Nephron (organoid): Measurements from ENCODE around the gene LONP2.

ENCODE experiments used
- H3K27ac Mint-ChIP-seq, 3 experiments: 2 replicates each; pipeline ENCODE4 v1.8.0; 2020; ENCODE audit warnings: mixed read lengths in 3 of 3, mild to moderate bottlenecking in 2 of 3, moderate library complexity in 1 of 3
- H3K27me3 Mint-ChIP-seq: 2 replicates; pipeline ENCODE4 v1.8.0; 2021; ENCODE audit warnings: low read depth, mild to moderate bottlenecking, moderate library complexity, mixed read lengths
- H3K36me3 Mint-ChIP-seq: 2 replicates; pipeline ENCODE4 v1.8.0; 2020; ENCODE audit warnings: low read depth, mixed read lengths
- H3K4me1 Mint-ChIP-seq: 2 replicates; pipeline ENCODE4 v1.8.0; 2020; ENCODE audit warnings: mixed read lengths
- H3K4me3 Mint-ChIP-seq, 3 experiments: 2 replicates each; pipeline ENCODE4 v1.8.0; 2020; ENCODE audit warnings: mild to moderate bottlenecking in 3 of 3, mixed read lengths in 3 of 3, moderate library complexity in 2 of 3
- H3K9me3 Mint-ChIP-seq: 2 replicates; pipeline ENCODE4 v1.8.0; 2020; ENCODE audit warnings: mixed read lengths
- TF ChIP-seq, protein P1 (sequence below), 3 experiments: fragments of 200-600 bp; sonication (generic); IDR thresholded peaks; one replicate each; pipeline ENCODE4 v1.5.0; 2021; ENCODE audit warnings: antibody characterized with exemption in 3 of 3; ENCODE audit not compliant: unreplicated experiment in 3 of 3

LONP2 gene

GRCh38 chr16:48323783-48324775 lies 80.0 kb downstream of the LONP2 start:
- peaks cover 16% of the 10 kb centered on the region for H3K36me3 Mint-ChIP-seq
- H3K27ac Mint-ChIP-seq = no peak overlapping the region
- H3K4me3 Mint-ChIP-seq = no peak overlapping the region
- TF ChIP-seq, protein P1, sequence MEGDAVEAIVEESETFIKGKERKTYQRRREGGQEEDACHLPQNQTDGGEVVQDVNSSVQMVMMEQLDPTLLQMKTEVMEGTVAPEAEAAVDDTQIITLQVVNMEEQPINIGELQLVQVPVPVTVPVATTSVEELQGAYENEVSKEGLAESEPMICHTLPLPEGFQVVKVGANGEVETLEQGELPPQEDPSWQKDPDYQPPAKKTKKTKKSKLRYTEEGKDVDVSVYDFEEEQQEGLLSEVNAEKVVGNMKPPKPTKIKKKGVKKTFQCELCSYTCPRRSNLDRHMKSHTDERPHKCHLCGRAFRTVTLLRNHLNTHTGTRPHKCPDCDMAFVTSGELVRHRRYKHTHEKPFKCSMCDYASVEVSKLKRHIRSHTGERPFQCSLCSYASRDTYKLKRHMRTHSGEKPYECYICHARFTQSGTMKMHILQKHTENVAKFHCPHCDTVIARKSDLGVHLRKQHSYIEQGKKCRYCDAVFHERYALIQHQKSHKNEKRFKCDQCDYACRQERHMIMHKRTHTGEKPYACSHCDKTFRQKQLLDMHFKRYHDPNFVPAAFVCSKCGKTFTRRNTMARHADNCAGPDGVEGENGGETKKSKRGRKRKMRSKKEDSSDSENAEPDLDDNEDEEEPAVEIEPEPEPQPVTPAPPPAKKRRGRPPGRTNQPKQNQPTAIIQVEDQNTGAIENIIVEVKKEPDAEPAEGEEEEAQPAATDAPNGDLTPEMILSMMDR (IDR thresholded peaks at IDR 0.05; ENCODE audit: unreplicated experiment in 3 of 3) = no peak
- no peaks in the 10 kb centered on the region for H3K27me3 Mint-ChIP-seq
- H3K4me1 Mint-ChIP-seq = no peaks in the 10 kb centered on the region
- no peaks in the 10 kb centered on the region for H3K9me3 Mint-ChIP-seq

DNA sequence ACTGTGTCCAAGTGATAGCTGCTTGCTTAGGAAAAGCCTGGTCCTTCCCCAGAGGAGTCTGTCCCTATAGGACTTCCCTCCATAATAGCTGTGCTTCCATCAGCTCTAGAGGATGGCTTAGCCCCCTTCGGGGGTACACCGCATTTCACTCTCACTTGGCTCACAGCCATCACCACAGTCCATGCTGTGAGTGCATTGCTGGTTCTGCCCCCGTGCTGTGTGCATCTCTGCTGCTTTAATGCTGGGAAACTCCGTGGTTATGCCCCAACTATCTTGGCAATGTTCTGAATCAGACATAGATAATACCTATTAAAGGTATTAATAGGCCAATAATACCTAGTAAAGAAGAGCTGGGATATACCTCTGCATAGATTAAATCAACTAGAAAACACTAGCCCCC lies 82.8 kb downstream of the LONP2 start:
- Mint-ChIP-seq H3K4me1 (no peaks in the 10 kb centered on the region), H3K9me3 (no peaks in the 10 kb centered on the region), H3K27me3 (no peaks in the 10 kb centered on the region), H3K36me3 (peaks cover 20% of the 10 kb centered on the region), H3K27ac (no peak overlapping the region), H3K4me3 (no peak overlapping the region)
- TF ChIP-seq, protein P1 (IDR thresholded peaks at IDR 0.05; ENCODE audit: unreplicated experiment in 3 of 3) = no peak

DNA sequence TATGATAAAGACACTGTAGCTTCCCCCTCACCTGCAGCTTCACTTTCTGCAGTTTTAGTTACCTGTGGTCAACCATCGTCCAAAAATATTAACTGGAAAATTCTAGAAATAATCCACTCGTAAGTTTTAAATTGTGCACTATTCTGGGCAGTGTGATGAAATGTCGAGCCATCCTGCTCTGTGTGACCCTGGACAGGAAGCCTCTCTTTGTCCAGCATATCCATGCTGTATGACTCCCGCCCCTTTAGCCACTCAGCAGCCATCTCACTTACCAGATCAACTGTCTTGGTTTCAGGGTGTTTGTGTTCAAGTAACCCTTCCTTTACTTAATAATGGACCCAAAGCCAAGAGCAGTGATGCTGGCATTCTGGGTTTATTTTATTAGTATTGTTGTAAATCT lies 85.0 kb downstream of the LONP2 start:
- Mint-ChIP-seq H3K36me3 (peaks cover 28% of the 10 kb centered on the region), H3K27ac (no peak overlapping the region), H3K9me3 (no peaks in the 10 kb centered on the region), H3K27me3 (no peaks in the 10 kb centered on the region), H3K4me3 (no peak overlapping the region), H3K4me1 (no peaks in the 10 kb centered on the region)
- TF ChIP-seq, protein P1 (IDR thresholded peaks at IDR 0.05; ENCODE audit: unreplicated experiment in 3 of 3) = no peak

GRCh38 chr16:48330189-48330840 lies 86.2 kb downstream of the LONP2 start:
- H3K27me3 Mint-ChIP-seq = no peaks in the 10 kb centered on the region
- TF ChIP-seq, protein P1 (IDR thresholded peaks at IDR 0.05; ENCODE audit: unreplicated experiment in 3 of 3) = no peak
- H3K9me3 Mint-ChIP-seq = no peaks in the 10 kb centered on the region
- H3K4me3 Mint-ChIP-seq = no peak overlapping the region
- H3K36me3 Mint-ChIP-seq = peaks cover 35% of the 10 kb centered on the region
- H3K27ac Mint-ChIP-seq = no peak overlapping the region
- H3K4me1 Mint-ChIP-seq = no peaks in the 10 kb centered on the region

DNA sequence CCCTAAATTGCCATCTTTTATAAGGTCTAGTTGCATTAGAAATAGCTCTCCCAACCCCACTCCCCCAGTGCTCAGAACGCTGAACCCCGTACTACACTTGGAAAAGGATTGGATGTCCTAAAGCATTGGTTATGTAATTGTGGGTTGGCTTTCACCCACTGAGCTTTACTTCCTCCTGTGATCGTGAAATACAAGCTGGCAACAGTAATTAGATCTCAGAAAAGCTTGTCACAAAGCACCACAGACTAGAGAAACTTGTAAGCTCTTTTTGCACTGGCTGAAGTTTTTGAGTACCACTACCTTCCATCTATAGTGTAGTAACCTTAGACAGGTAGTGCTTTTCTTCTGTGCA lies 86.7 kb downstream of the LONP2 start:
- Mint-ChIP-seq H3K27ac (no peak overlapping the region), H3K36me3 (peaks cover 38% of the 10 kb centered on the region), H3K9me3 (no peaks in the 10 kb centered on the region), H3K4me3 (no peak overlapping the region), H3K27me3 (no peaks in the 10 kb centered on the region), H3K4me1 (no peaks in the 10 kb centered on the region)
- TF ChIP-seq, protein P1 (IDR thresholded peaks at IDR 0.05; ENCODE audit: unreplicated experiment in 3 of 3) = no peak
